Prostate gland (tissue), 2 donors: Measurements from ENCODE around the gene BCL2L14. TPM values are rescaled to one million over a fixed set of nuclear protein-coding genes. Genes with fewer than 3 reads are reported as not detected.

Source experiments
- DNase-seq: peaks from one replicate; pipeline ENCODE4 v3.0.0-alpha.2; 2019; ENCODE audit warnings: low spot score
- H3K27ac ChIP-seq, 2 donors: fragments of 200-600 bp; sonication (generic); 2 replicates each; pipeline ENCODE4 v1.5.1; 2017 to 2019
- H3K27me3 ChIP-seq: fragments of 200-600 bp; sonication (generic); replicated peaks from 2 replicates; pipeline ENCODE4 v1.5.1; 2019; ENCODE audit not compliant: insufficient read depth
- H3K36me3 ChIP-seq, 2 donors: fragments of 200-600 bp; sonication (generic); 1 replicate in 1 of 2; 2 replicates in 1 of 2; pipeline versions ENCODE4 v1.5.1 to v1.8.1; 2017 to 2019
- H3K4me1 ChIP-seq: fragments of 200-600 bp; sonication (generic); replicated peaks from 2 replicates; pipeline ENCODE4 v1.5.1; 2019
- H3K4me3 ChIP-seq, 2 donors: fragments of 200-600 bp; sonication (generic); 2 replicates each; pipeline ENCODE4 v1.5.1; 2017 to 2019
- H3K9me3 ChIP-seq: fragments of 200-600 bp; sonication (generic); 2 replicates; pipeline ENCODE4 v1.5.1; 2017
- CTCF ChIP-seq, 4 experiments: fragments of 200-600 bp in 2 of 4; fragments of 450-650 bp in 2 of 4; sonication (generic) in 2 of 4; IDR thresholded peaks; 1 replicate in 3 of 4; 2 replicates in 1 of 4; pipeline ENCODE4 v1.5.1; 2016 to 2019; ENCODE audit warnings: antibody characterized with exemption in 4 of 4, mild to moderate bottlenecking in 2 of 4, moderate library complexity in 2 of 4
- POLR2A ChIP-seq: fragments of 450-650 bp; IDR thresholded peaks from one replicate; pipeline ENCODE4 v1.6.1; 2016; ENCODE audit warnings: antibody characterized with exemption, mild to moderate bottlenecking
- POLR2AphosphoS5 ChIP-seq: sonication (generic); formaldehyde crosslinking; IDR thresholded peaks from one replicate; pipeline ENCODE4 v1.6.1; 2017; ENCODE audit warnings: antibody characterized with exemption
- WGBS: methylation state at CpG from one replicate; pipeline ENCODE4 v1.1.5; 2018; 5-methylcytosine and 5-hydroxymethylcytosine counted together
- intact Hi-C: fragments of 100-400 bp; cut with DNase I; formaldehyde crosslinking; loops from one replicate; pipeline ENCODE4 v1.14.2; 2022
- microRNA-seq: library from miRNA; unstranded; fragments of <30 nt; microRNA quantifications from one replicate; pipeline ENCODE4, GENCODE V29; 2016
- total RNA-seq, 2 donors: library from RNA; depleted of rRNA; stranded (reverse); fragments of >200 nt; gene quantifications; one replicate each; pipeline ENCODE4 v1.1.0, GENCODE V29; 2016

The BCL2L14 gene
- total RNA-seq, 2 donors from 2014 or later: 6.0 to 14.0 TPM

- Histone ChIP-seq H3K27ac (no peak overlapping the region), H3K27me3 (no peaks in the 10 kb centered on the region), H3K4me1 (no peaks in the 10 kb centered on the region), H3K9me3 (no peaks in the 10 kb centered on the region), H3K36me3 (no peaks in the 10 kb centered on the region), H3K4me3 (no peak overlapping the region)
- TF ChIP-seq CTCF (IDR thresholded peaks at IDR 0.05) (no peak), POLR2A (no peak), POLR2AphosphoS5 (no peak)
- no peak for DNase-seq
- 78% methylated on average over 6 of the region's 6 CpGs for WGBS
- intact Hi-C loops: no loop called here
Observed at GRCh38 chr12:12147111-12147510, 76.4 kb downstream of the BCL2L14 start.

Small RNA genes within 50 kb of the gene (microRNA-seq; reads per million reads assigned to microRNA genes)
- gene MIR1244-4: not detected

Other genes with a start within 250 kb of the BCL2L14 start
- 10 to 100 TPM; 23.0 to 34.7 TPM for gene LRP6, start 196.1 kb downstream of the BCL2L14 start, total RNA-seq